Lung (tissue), 12 donors: ENCODE measurements around the gene CEP57. TPM values are rescaled to one million over a fixed set of nuclear protein-coding genes. Genes with fewer than 3 reads are reported as not detected.
A peak's percentile ranks its signal among the peaks of the same experiment; 100 is the strongest.

ENCODE experiments used
- ATAC-seq: fragments of 200-7000 bp; cut with Tn5 transposase; one replicate; pipeline ENCODE4 v1.9.1; 2020; ENCODE audit warnings: moderate number of reproducible peaks; ENCODE audit not compliant: insufficient read depth, low FRiP score
- DNase-seq, 3 donors: peaks; one replicate each; pipeline ENCODE4 v3.0.0-alpha.2; 2013 to 2017
- H3K27ac ChIP-seq, 2 donors: one replicate each; pipeline ENCODE4 v1.5.1; 2013; ENCODE audit warnings: mild to moderate bottlenecking in 2 of 2, moderate library complexity in 2 of 2, control low read depth in 1 of 2, inconsistent platforms in 1 of 2, low read depth in 1 of 2, low read length in 1 of 2
- H3K27me3 ChIP-seq, 3 donors: one replicate each; pipeline ENCODE4 v1.5.1; 2013; ENCODE audit warnings: low read length in 2 of 3; ENCODE audit not compliant: control insufficient read depth in 3 of 3, insufficient read depth in 3 of 3
- H3K36me3 ChIP-seq, 4 donors: one replicate each; pipeline ENCODE4 v1.5.1; 2013; ENCODE audit warnings: low read length in 4 of 4, mild to moderate bottlenecking in 1 of 4, moderate library complexity in 1 of 4; ENCODE audit not compliant: control insufficient read depth in 4 of 4, insufficient read depth in 4 of 4
- H3K4me1 ChIP-seq, 5 donors: one replicate each; pipeline ENCODE4 v1.5.1; 2013; ENCODE audit warnings: low read length in 5 of 5, mild to moderate bottlenecking in 2 of 5, moderate library complexity in 1 of 5; ENCODE audit not compliant: control insufficient read depth in 5 of 5, insufficient read depth in 5 of 5
- H3K4me3 ChIP-seq: one replicate; pipeline ENCODE4 v1.5.1; 2013; ENCODE audit warnings: mild to moderate bottlenecking, control low read depth, moderate library complexity
- H3K9ac ChIP-seq, 2 donors: one replicate each; pipeline ENCODE4 v1.5.1; 2013; ENCODE audit warnings: low read length in 2 of 2, control low read depth in 1 of 2; ENCODE audit not compliant: insufficient read depth in 1 of 2
- H3K9me3 ChIP-seq, 4 donors: one replicate each; pipeline ENCODE4 v1.5.1; 2013; ENCODE audit warnings: low read length in 3 of 4, mild to moderate bottlenecking in 1 of 4, moderate library complexity in 1 of 4; ENCODE audit not compliant: control insufficient read depth in 4 of 4, insufficient read depth in 3 of 4
- WGBS, 2 donors: extraction: QIAGEN DNeasy Blood & Tissue Kit; methylation state at CpG; one replicate each; pipeline ENCODE4 v1.1.7; 2013; 5-methylcytosine and 5-hydroxymethylcytosine counted together
- polyA plus RNA-seq, 2 donors: library from polyadenylated mRNA; stranded (reverse); fragments of 200-250 nt; gene quantifications; one replicate each; pipeline ENCODE4 v1.2.1, GENCODE V29; 2013
- total RNA-seq, 2 donors: library from RNA; depleted of rRNA in 1 of 2; stranded (reverse); fragments of >200 nt in 1 of 2; gene quantifications; one replicate each; pipeline ENCODE4 v1.2.1, GENCODE V29; 2014 to 2021
- TF ChIP-seq, protein P1 (sequence below): IDR thresholded peaks from 2 replicates; pipeline ENCODE4 v1.5.1; 2012; ENCODE audit warnings: mild to moderate bottlenecking; ENCODE audit errors: control extremely low read depth, extremely low read depth
- donor health status: control.
- donor health status: control.
- donor health status: Bipolar disorder and iron deficiency.
- donor health status: healthy.
- donor health status: DM: yes; HTN: yes; CAD: no.

Gene CEP57
- total and polyA plus RNA-seq, 4 donors: 11.3 to 88.8 (median 22.5) TPM

DNA sequence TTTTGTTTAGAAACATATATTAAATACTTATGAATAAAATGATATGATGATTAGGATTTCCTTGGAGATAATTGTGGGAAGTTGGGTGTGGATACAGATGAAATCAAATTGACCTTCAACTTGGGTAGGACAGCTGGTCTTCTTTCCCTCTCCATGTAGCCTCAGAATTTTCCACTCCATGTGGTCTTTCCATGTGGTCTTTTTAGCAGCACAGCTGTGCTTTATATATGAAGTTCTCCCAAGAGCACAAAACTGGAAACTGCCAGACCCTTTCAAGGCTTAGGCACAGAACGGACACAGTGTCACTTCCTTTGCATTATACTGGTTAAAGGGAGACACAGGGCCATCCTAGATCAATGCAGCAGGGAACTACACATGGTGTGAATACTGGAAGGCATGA is 29.4 kb upstream of the CEP57 start:
- Histone ChIP-seq H3K4me1 (no peaks in the 10 kb centered on the region), H3K27ac (no peak overlapping the region), H3K4me3 (no peak overlapping the region), H3K9ac (no peak overlapping the region), H3K36me3 (no peaks in the 10 kb centered on the region), H3K9me3 (peaks cover 0 to 2% (median 0%) of the 10 kb centered on the region in 4 donors), H3K27me3 (peaks cover 0 to 2% (median 0%) of the 10 kb centered on the region in 3 donors)
- DNase-seq (peak in 1 of 3 donors; percentile 13), ATAC-seq (no peak)
- 70 to 78% methylated on average over 1 of the region's 1 CpG for WGBS, 2 donors
- TF ChIP-seq, protein P1, sequence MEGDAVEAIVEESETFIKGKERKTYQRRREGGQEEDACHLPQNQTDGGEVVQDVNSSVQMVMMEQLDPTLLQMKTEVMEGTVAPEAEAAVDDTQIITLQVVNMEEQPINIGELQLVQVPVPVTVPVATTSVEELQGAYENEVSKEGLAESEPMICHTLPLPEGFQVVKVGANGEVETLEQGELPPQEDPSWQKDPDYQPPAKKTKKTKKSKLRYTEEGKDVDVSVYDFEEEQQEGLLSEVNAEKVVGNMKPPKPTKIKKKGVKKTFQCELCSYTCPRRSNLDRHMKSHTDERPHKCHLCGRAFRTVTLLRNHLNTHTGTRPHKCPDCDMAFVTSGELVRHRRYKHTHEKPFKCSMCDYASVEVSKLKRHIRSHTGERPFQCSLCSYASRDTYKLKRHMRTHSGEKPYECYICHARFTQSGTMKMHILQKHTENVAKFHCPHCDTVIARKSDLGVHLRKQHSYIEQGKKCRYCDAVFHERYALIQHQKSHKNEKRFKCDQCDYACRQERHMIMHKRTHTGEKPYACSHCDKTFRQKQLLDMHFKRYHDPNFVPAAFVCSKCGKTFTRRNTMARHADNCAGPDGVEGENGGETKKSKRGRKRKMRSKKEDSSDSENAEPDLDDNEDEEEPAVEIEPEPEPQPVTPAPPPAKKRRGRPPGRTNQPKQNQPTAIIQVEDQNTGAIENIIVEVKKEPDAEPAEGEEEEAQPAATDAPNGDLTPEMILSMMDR: no peak

DNA sequence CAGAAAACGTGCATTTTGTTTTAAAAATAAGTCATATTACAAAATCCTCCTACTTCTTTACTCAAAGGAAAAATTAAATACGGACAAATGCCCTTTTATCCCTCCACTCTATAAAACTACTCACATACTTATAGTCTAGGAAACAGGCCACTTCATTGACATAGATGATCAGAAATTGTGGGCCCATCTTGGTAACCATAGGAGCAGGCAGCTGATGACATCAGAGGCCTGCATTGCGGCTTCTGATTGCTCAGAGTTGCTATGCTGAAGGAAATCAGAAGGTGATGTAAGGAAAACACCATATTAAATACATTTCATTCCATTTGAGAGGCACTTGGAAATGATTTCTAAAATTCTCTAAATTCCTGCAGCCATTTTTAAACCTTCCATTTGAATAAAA is 27.8 kb upstream of the CEP57 start:
- H3K27ac ChIP-seq: no peak overlapping the region
- DNase-seq (no peak), ATAC-seq (no peak)
- WGBS, 2 donors: 89 to 91% methylated on average over 3 of the region's 3 CpGs
- no peak overlapping the region for H3K9ac ChIP-seq
- H3K4me3 ChIP-seq: no peak overlapping the region
- TF ChIP-seq, protein P1: no peak
- H3K9me3 ChIP-seq: no peaks in the 10 kb centered on the region
- H3K27me3 ChIP-seq: peaks cover 0 to 2% (median 0%) of the 10 kb centered on the region in 3 donors
- peaks cover 0 to 1% (median 0%) of the 10 kb centered on the region in 4 donors for H3K36me3 ChIP-seq
- H3K4me1 ChIP-seq: no peaks in the 10 kb centered on the region

DNA sequence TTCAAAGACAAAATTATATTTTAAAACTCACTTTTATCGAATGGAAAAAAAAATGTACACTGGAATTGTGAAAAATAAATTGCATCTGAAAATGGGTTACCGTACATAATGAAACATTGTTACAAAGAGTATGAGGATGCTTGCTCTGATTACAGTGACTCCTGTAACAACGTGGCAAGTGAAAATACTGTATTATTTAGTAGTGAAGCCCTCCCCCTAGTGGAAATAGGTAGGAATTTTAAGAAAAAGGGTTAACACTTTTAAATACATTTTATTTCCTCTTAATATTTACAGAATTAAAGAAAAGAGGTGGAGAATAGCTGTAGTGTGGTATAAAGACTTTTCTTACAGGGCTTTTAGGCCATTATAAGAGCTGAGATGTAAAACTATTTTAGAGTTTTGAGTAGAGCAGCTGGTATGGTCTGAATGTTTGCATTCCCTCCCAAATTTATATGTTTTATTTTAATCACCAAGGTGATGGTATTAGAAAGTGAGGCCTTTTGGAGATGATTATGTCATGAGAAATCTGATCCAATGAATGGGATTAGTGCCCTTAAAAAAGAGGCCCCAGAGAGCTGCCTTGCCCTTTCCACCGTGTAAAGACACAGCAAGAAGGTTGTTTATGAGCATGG is 25.9 kb upstream of the CEP57 start:
- Histone ChIP-seq H3K27me3 (peaks cover 0 to 2% (median 0%) of the 10 kb centered on the region in 3 donors), H3K9ac (no peak overlapping the region), H3K9me3 (no peaks in the 10 kb centered on the region), H3K4me1 (no peaks in the 10 kb centered on the region), H3K4me3 (no peak overlapping the region), H3K27ac (no peak overlapping the region), H3K36me3 (peaks cover 0 to 7% (median 2%) of the 10 kb centered on the region in 4 donors)
- 17 to 25% methylated on average over 4 of the region's 4 CpGs for WGBS, 2 donors
- ATAC-seq: no peak
- DNase-seq: peak in 2 of 3 donors; percentile 80 to 81
- TF ChIP-seq, protein P1: peak; percentile 61
